Cardiac fibroblast (primary cell): ENCODE data around the gene TRAPPC2L.

Experiments
- DNase-seq, 2 donors: peaks; one replicate each; pipeline versions ENCODE4 v3.0.0 to v3.0.0-alpha.2; 2010; ENCODE audit warnings: low read depth in 2 of 2
- H3K4me3 ChIP-seq, 2 donors: replicated peaks in 1 of 2; 1 replicate in 1 of 2; 2 replicates in 1 of 2; pipeline ENCODE4 v1.5.1; 2011; ENCODE audit warnings: low read depth in 2 of 2, low read length in 2 of 2, mild to moderate bottlenecking in 2 of 2, moderate library complexity in 1 of 2
- TF ChIP-seq, protein P1 (sequence below): IDR thresholded peaks from one replicate; pipeline ENCODE4 v1.5.1; 2011; ENCODE audit warnings: low read depth, mild to moderate bottlenecking, low read length, inconsistent platforms

Gene TRAPPC2L

DNA sequence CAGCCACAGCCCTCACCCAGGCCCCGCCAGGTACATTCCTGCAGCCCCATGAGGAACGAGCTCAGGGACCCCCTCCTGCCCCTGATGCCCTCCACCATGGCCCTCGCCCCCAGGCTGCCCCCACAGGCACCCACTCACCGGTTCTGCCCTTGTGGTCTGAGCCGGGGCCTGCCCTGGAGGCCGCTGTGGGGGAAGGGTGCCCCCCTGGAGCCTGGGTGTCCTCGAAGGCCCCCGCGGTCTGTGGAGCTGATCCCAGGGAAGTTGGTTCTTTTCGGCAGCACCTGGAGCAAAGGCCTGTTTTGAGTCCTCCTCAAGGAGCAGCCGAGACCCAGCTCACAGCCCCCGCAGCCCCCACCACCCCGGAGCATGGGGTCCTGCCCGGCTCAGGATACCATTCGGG lies 7.2 kb downstream of the TRAPPC2L start:
- TF ChIP-seq, protein P1, sequence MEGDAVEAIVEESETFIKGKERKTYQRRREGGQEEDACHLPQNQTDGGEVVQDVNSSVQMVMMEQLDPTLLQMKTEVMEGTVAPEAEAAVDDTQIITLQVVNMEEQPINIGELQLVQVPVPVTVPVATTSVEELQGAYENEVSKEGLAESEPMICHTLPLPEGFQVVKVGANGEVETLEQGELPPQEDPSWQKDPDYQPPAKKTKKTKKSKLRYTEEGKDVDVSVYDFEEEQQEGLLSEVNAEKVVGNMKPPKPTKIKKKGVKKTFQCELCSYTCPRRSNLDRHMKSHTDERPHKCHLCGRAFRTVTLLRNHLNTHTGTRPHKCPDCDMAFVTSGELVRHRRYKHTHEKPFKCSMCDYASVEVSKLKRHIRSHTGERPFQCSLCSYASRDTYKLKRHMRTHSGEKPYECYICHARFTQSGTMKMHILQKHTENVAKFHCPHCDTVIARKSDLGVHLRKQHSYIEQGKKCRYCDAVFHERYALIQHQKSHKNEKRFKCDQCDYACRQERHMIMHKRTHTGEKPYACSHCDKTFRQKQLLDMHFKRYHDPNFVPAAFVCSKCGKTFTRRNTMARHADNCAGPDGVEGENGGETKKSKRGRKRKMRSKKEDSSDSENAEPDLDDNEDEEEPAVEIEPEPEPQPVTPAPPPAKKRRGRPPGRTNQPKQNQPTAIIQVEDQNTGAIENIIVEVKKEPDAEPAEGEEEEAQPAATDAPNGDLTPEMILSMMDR = no peak
- DNase-seq = no peak
- H3K4me3 ChIP-seq = no peak overlapping the region

GRCh38 chr16:88864521-88864920 lies 7.6 kb downstream of the TRAPPC2L start:
- TF ChIP-seq, protein P1 = no peak
- DNase-seq = no peak
- H3K4me3 ChIP-seq = no peak overlapping the region

- no peak overlapping the region for H3K4me3 ChIP-seq
- DNase-seq = no peak
- TF ChIP-seq, protein P1 = no peak
These were observed 8.4 kb downstream of the TRAPPC2L start for GRCh38 chr16:88865310-88865709.

DNA sequence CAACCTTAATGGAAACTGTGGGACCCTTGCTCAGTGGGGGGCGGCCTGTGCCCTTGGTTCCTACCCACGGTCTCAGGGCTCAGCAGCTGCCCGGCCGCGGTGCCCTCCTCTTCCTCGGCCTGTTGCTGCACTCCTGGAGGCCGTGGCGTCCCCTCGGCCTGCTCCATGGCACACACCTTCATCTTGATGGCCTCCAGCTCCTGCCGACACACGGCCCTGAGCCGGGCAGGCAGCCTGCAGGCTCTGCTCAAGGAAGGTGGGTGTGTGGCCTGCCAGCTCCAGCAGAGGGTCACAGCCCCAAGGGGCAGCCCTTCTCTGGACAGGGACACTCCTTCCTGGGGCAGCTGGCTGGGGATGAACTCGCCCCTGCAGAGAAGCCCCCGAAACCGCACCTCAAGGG lies 8.8 kb downstream of the TRAPPC2L start:
- no peak overlapping the region for H3K4me3 ChIP-seq
- TF ChIP-seq, protein P1 = no peak
- no peak for DNase-seq

- TF ChIP-seq, protein P1 = no peak
- DNase-seq = no peak
- no peak within 1 kb of the TSS for H3K4me3 ChIP-seq
These were observed 9.4 kb downstream of the TRAPPC2L start, which contains the start of gene PABPN1L for GRCh38 chr16:88866151-88866920. Gene PABPN1L, minus strand, starts transcription at chr16:88866660. Its CDS starts 54 bp downstream, at chr16:88866606.

- TF ChIP-seq, protein P1 = no peak
- H3K4me3 ChIP-seq = no peak overlapping the region
- no peak for DNase-seq
These were observed 10.8 kb downstream of the TRAPPC2L start for GRCh38 chr16:88867581-88868246.
